ENCODE data around the gene GNAI3. TPM values are rescaled to one million over a fixed set of nuclear protein-coding genes. Genes with fewer than 3 reads are reported as not detected.
A peak's percentile ranks its signal among the peaks of the same experiment; 100 is the strongest.

Gene GNAI3
- total and polyA plus RNA-seq, 10 of the 15 experiments (the other 5 are each of a cell fraction or from before 2014, with no cell fraction given), result 5.9 to 13.8 (median 8.0) TPM

DNA sequence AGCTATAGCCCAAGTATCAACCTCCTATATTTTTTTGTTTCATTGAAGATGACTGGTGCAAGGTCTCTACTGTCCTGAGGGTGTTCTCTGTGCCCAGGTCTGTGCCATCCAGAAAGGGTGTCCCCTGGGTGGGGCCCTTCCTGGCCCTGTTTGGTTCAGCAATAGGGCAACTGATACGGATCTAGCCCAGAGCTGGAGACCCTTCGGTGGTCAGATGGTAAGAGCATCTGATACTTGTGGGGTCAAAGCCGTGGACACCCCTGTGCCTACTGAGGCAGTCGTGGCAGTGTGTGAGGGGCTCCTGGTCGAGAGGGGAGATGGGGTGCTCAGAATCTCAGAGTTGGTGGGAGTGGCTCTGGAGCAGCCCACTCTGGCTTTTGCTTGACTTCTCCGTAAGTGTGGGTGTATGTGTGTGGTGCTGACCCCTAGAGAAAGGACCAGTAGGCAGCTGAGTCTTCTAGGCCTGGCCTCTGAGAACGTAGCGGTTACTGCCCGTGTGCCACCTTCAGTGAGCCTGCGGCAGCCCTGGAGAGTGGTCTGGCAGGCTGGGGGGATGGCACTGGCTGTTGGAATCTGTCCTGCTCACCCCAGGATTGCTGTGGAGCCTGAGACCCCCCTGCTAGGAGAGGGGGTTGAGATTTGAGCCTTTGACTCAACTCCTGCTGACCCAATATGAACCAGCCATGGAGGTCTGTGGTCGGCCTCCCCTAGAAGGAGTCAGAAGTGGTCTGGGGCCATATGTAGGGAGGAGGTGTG is 73.9 kb downstream of the GNAI3 start:
- Histone ChIP-seq H4K20me1 (ENCODE audit: control insufficient read depth, insufficient read depth) (no peaks in the 10 kb centered on the region), H3K4me2 (ENCODE audit: control insufficient read depth, insufficient read depth) (peak overlapping the region; percentile 26), H3K27me3 (replicated peaks in 1 of 2; ENCODE audit: control insufficient read depth in 2 of 2, insufficient read depth in 2 of 2, low read length in 1 of 2) (no peaks in the 10 kb centered on the region), H3K4me3 (peak overlapping the region; percentile 85; the same call in 1 of the 2 replicates), H2AFZ (ENCODE audit: control insufficient read depth, low read depth, low read length) (no peak overlapping the region), H3K79me2 (ENCODE audit: control insufficient read depth, insufficient read depth, low read length) (peaks cover 51% of the 10 kb centered on the region), H3K9me3 (replicated peaks; ENCODE audit: control insufficient read depth, insufficient read depth, low read length) (no peaks in the 10 kb centered on the region), H3K9ac (ENCODE audit: control insufficient read depth, insufficient read depth, low read length) (peak overlapping the region; percentile 1; the same call in 1 of the 2 replicates), H3K36me3 (ENCODE audit: control insufficient read depth in 2 of 2, insufficient read depth in 2 of 2, low read length in 1 of 2) (no peaks in the 10 kb centered on the region; a peak in 2 of 4 replicates), H3K4me1 (ENCODE audit: control insufficient read depth, insufficient read depth, low read length) (peaks cover 38% of the 10 kb centered on the region), H3K27ac (ENCODE audit: control insufficient read depth, insufficient read depth) (no peak overlapping the region)
- intact Hi-C loops (cut with micrococcal nuclease; ENCODE audit: unreplicated experiment), result loop anchor here (5.0 kb wide), 1 partner anchor 130 kb away; the partner anchor contains the start of gene CYB561D1
- in situ Hi-C loops (cut with MboI), result loop anchor here (5.0 kb wide), 2 partner anchors 75 to 135 kb away; partner anchors contain the start of gene GNAI3
- 84% methylated on average over 11 of the region's 11 CpGs for WGBS (ENCODE audit: insufficient coverage, insufficient replicate concordance, low lambda C conversion rate, missing lambda C conversion rate)
- no peak for FAIRE-seq
- ChIA-PET SMC1A (ENCODE audit: uncharacterized antibody, unreplicated experiment) (interaction anchor here (0.6 kb wide), 1 partner anchor 70 kb away, joined by 3 read pairs; no protein-coding TSS in a partner anchor), RAD21 (ENCODE audit: unreplicated experiment) (interaction anchor here (1.2 to 2.1 kb wide), 2 partner anchors 13 to 76 kb away, joined by 3 to 10 read pairs; no protein-coding TSS in a partner anchor), CTCF (interaction anchor here (1.2 to 3.3 kb wide), 3 partner anchors 8 to 76 kb away, joined by 4 to 22 read pairs (median 6); no protein-coding TSS in a partner anchor), POLR2A (no interaction called here)
- no TSS peak for BruUV-seq (replicated peaks)
- TF ChIP-seq CREM (IDR thresholded peaks at IDR 0.05; ENCODE audit: low read depth), result no peak
- TF ChIP-seq, protein P1, sequence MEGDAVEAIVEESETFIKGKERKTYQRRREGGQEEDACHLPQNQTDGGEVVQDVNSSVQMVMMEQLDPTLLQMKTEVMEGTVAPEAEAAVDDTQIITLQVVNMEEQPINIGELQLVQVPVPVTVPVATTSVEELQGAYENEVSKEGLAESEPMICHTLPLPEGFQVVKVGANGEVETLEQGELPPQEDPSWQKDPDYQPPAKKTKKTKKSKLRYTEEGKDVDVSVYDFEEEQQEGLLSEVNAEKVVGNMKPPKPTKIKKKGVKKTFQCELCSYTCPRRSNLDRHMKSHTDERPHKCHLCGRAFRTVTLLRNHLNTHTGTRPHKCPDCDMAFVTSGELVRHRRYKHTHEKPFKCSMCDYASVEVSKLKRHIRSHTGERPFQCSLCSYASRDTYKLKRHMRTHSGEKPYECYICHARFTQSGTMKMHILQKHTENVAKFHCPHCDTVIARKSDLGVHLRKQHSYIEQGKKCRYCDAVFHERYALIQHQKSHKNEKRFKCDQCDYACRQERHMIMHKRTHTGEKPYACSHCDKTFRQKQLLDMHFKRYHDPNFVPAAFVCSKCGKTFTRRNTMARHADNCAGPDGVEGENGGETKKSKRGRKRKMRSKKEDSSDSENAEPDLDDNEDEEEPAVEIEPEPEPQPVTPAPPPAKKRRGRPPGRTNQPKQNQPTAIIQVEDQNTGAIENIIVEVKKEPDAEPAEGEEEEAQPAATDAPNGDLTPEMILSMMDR (IDR thresholded peaks at IDR 0.05 in 2 of 3, conservative IDR thresholded peaks at IDR 0.05 in 1 of 3; ENCODE audit: control insufficient read depth in 2 of 3, extremely low read depth in 1 of 3, insufficient read depth in 1 of 3, low read depth in 3 of 3, low read length in 3 of 3), result no peak
- DNase-seq (ENCODE audit: low read depth, low spot score), result no peak
- no peak for ATAC-seq
